ENCODE results near the gene UNC50.
"Not testable (repeated sequence)": the region's sequence is repeated elsewhere in the genome, so short reads cannot be mapped to it uniquely, and the experiment has no call there.

The UNC50 gene

GRCh38 chr2:98586551-98587140, 21.7 kb upstream of the UNC50 start:
- Mint-ChIP-seq H3K4me1 (no peaks in the 10 kb centered on the region), H3K36me3 (peaks cover 90% of the 10 kb centered on the region), H3K4me3 (no peak overlapping the region), H3K27ac (peak overlapping the region; percentile 40), H3K9me3 (no peaks in the 10 kb centered on the region)
- no peak for ATAC-seq
- DNase-seq (ENCODE audit: low spot score in 2 of 2), result no peak

GRCh38 chr2:98588880-98589431, 19.4 kb upstream of the UNC50 start:
- peaks cover 7% of the 10 kb centered on the region for H3K4me1 Mint-ChIP-seq
- no peak for ATAC-seq
- H3K4me3 Mint-ChIP-seq, result no peak overlapping the region
- H3K36me3 Mint-ChIP-seq, result peaks cover 89% of the 10 kb centered on the region
- no peaks in the 10 kb centered on the region for H3K9me3 Mint-ChIP-seq
- peak overlapping the region; percentile 74 for H3K27ac Mint-ChIP-seq
- DNase-seq (ENCODE audit: low spot score in 2 of 2), result no peak

- ATAC-seq (no peak), DNase-seq (ENCODE audit: low spot score in 2 of 2) (no peak)
- Mint-ChIP-seq H3K36me3 (peaks cover 86% of the 10 kb centered on the region), H3K27ac (no peak overlapping the region), H3K9me3 (no peaks in the 10 kb centered on the region), H3K4me3 (no peak overlapping the region), H3K4me1 (peaks cover 9% of the 10 kb centered on the region)
Measured at GRCh38 chr2:98589489-98589888, 18.9 kb upstream of the UNC50 start.

- Mint-ChIP-seq H3K27ac (peak overlapping the region; percentile 73), H3K4me1 (peaks cover 14% of the 10 kb centered on the region), H3K36me3 (peaks cover 75% of the 10 kb centered on the region), H3K9me3 (no peaks in the 10 kb centered on the region), H3K4me3 (no peak overlapping the region)
- no peak for DNase-seq (ENCODE audit: low spot score in 2 of 2)
- no peak for ATAC-seq
Measured at GRCh38 chr2:98592565-98592964, 15.8 kb upstream of the UNC50 start.

GRCh38 chr2:98594665-98595064, 13.7 kb upstream of the UNC50 start:
- peaks cover 14% of the 10 kb centered on the region for H3K4me1 Mint-ChIP-seq
- not testable (repeated sequence) for ATAC-seq; H3K27ac Mint-ChIP-seq; H3K9me3 Mint-ChIP-seq; DNase-seq (ENCODE audit: low spot score in 2 of 2); H3K4me3 Mint-ChIP-seq
- peaks cover 75% of the 10 kb centered on the region for H3K36me3 Mint-ChIP-seq

GRCh38 chr2:98598781-98599428, 9.5 kb upstream of the UNC50 start:
- Mint-ChIP-seq H3K9me3 (no peaks in the 10 kb centered on the region), H3K4me3 (no peak overlapping the region), H3K27ac (peak overlapping the region; percentile 34), H3K36me3 (peaks cover 83% of the 10 kb centered on the region), H3K4me1 (peaks cover 7% of the 10 kb centered on the region)
- ATAC-seq, result peak; percentile 8
- no peak for DNase-seq (ENCODE audit: low spot score in 2 of 2)

GRCh38 chr2:98601532-98602132, 6.8 kb upstream of the UNC50 start:
- DNase-seq (ENCODE audit: low spot score in 2 of 2) (no peak), ATAC-seq (peak; percentile 74)
- Mint-ChIP-seq H3K27ac (peak overlapping the region; percentile 8), H3K9me3 (no peaks in the 10 kb centered on the region), H3K4me3 (no peak overlapping the region), H3K4me1 (peaks cover 24% of the 10 kb centered on the region), H3K36me3 (peaks cover 75% of the 10 kb centered on the region)

- no peak for DNase-seq (ENCODE audit: low spot score in 2 of 2)
- ATAC-seq, result no peak
- Mint-ChIP-seq H3K9me3 (no peaks in the 10 kb centered on the region), H3K27ac (peak overlapping the region; percentile 85), H3K4me1 (peaks cover 38% of the 10 kb centered on the region), H3K36me3 (peaks cover 70% of the 10 kb centered on the region), H3K4me3 (no peak overlapping the region)
Measured at GRCh38 chr2:98604547-98604946, 3.8 kb upstream of the UNC50 start.

GRCh38 chr2:98605076-98605475, 3.3 kb upstream of the UNC50 start:
- no peak overlapping the region for H3K4me3 Mint-ChIP-seq
- peaks cover 66% of the 10 kb centered on the region for H3K36me3 Mint-ChIP-seq
- DNase-seq (ENCODE audit: low spot score in 2 of 2) (no peak), ATAC-seq (no peak)
- H3K27ac Mint-ChIP-seq, result peak overlapping the region; percentile 85
- H3K9me3 Mint-ChIP-seq, result no peaks in the 10 kb centered on the region
- peaks cover 43% of the 10 kb centered on the region for H3K4me1 Mint-ChIP-seq

GRCh38 chr2:98606431-98606830, 2.0 kb upstream of the UNC50 start:
- peaks cover 57% of the 10 kb centered on the region for H3K4me1 Mint-ChIP-seq
- H3K27ac Mint-ChIP-seq, result peak overlapping the region; percentile 97
- peak overlapping the region; percentile 88 for H3K4me3 Mint-ChIP-seq
- ATAC-seq (no peak), DNase-seq (ENCODE audit: low spot score in 2 of 2) (no peak)
- H3K36me3 Mint-ChIP-seq, result peaks cover 61% of the 10 kb centered on the region
- no peaks in the 10 kb centered on the region for H3K9me3 Mint-ChIP-seq

- peak overlapping the region; percentile 88 for H3K4me3 Mint-ChIP-seq
- no peak for ATAC-seq
- H3K9me3 Mint-ChIP-seq, result no peaks in the 10 kb centered on the region
- DNase-seq (ENCODE audit: low spot score in 2 of 2), result no peak
- peak overlapping the region; percentile 97 for H3K27ac Mint-ChIP-seq
- H3K4me1 Mint-ChIP-seq, result peaks cover 57% of the 10 kb centered on the region
- H3K36me3 Mint-ChIP-seq, result peaks cover 61% of the 10 kb centered on the region
Measured at GRCh38 chr2:98607104-98607503, 1.3 kb upstream of the UNC50 start.

- DNase-seq (ENCODE audit: low spot score in 2 of 2), result no peak
- Mint-ChIP-seq H3K4me1 (peaks cover 57% of the 10 kb centered on the region), H3K4me3 (peak overlapping the region; percentile 88), H3K27ac (peak overlapping the region; percentile 97), H3K36me3 (peaks cover 61% of the 10 kb centered on the region), H3K9me3 (no peaks in the 10 kb centered on the region)
- no peak for ATAC-seq
Measured at GRCh38 chr2:98607741-98608115, 661 bp upstream of the UNC50 start.

GRCh38 chr2:98608962-98609604, 694 bp downstream of the UNC50 start:
- Mint-ChIP-seq H3K9me3 (no peaks in the 10 kb centered on the region), H3K27ac (peak overlapping the region; percentile 97), H3K4me1 (peaks cover 68% of the 10 kb centered on the region), H3K36me3 (peaks cover 61% of the 10 kb centered on the region), H3K4me3 (peak overlapping the region; percentile 88)
- DNase-seq (ENCODE audit: low spot score in 2 of 2) (no peak), ATAC-seq (peak; percentile 9)

GRCh38 chr2:98614024-98614739, 5.8 kb downstream of the UNC50 start:
- no peaks in the 10 kb centered on the region for H3K9me3 Mint-ChIP-seq
- H3K4me3 Mint-ChIP-seq, result no peak overlapping the region
- H3K27ac Mint-ChIP-seq, result peak overlapping the region; percentile 44
- peaks cover 91% of the 10 kb centered on the region for H3K36me3 Mint-ChIP-seq
- peaks cover 66% of the 10 kb centered on the region for H3K4me1 Mint-ChIP-seq
- DNase-seq (ENCODE audit: low spot score in 2 of 2) (no peak), ATAC-seq (no peak)

- no peak overlapping the region for H3K4me3 Mint-ChIP-seq
- DNase-seq (ENCODE audit: low spot score in 2 of 2) (no peak), ATAC-seq (no peak)
- peak overlapping the region; percentile 79 for H3K27ac Mint-ChIP-seq
- peaks cover 99% of the 10 kb centered on the region for H3K36me3 Mint-ChIP-seq
- H3K4me1 Mint-ChIP-seq, result peaks cover 61% of the 10 kb centered on the region
- H3K9me3 Mint-ChIP-seq, result no peaks in the 10 kb centered on the region
Measured at GRCh38 chr2:98615481-98615880, 7.1 kb downstream of the UNC50 start.
